Liver (tissue), 9 donors: ENCODE data around the gene FOLR1. TPM values are rescaled to one million over a fixed set of nuclear protein-coding genes. Genes with fewer than 3 reads are reported as not detected.

ENCODE experiments used
- DNase-seq: peaks from one replicate; pipeline ENCODE4 v3.0.0-alpha.2; 2017; ENCODE audit warnings: low spot score
- H3K27ac ChIP-seq, 2 donors: one replicate each; pipeline ENCODE4 v1.7.0; 2013; ENCODE audit warnings: inconsistent platforms in 2 of 2, low read length in 2 of 2, control low read depth in 1 of 2, low read depth in 1 of 2, mild to moderate bottlenecking in 1 of 2
- H3K27me3 ChIP-seq, 4 donors: one replicate each; pipeline versions ENCODE4 v1.6.1 to v1.7.0; 2013; ENCODE audit warnings: low read length in 3 of 4, inconsistent platforms in 1 of 4, mild to moderate bottlenecking in 1 of 4, moderate library complexity in 1 of 4; ENCODE audit not compliant: control insufficient read depth in 4 of 4, insufficient read depth in 4 of 4
- H3K36me3 ChIP-seq, 4 donors: one replicate each; pipeline versions ENCODE4 v1.6.1 to v1.7.0; 2013; ENCODE audit warnings: low read length in 3 of 4, mild to moderate bottlenecking in 3 of 4, low read depth in 1 of 4, moderate library complexity in 1 of 4; ENCODE audit not compliant: control insufficient read depth in 4 of 4, insufficient read depth in 3 of 4
- H3K4me1 ChIP-seq, 4 donors: one replicate each; pipeline versions ENCODE4 v1.6.1 to v1.7.0; 2013; ENCODE audit warnings: low read length in 3 of 4, mild to moderate bottlenecking in 3 of 4, moderate library complexity in 1 of 4; ENCODE audit not compliant: control insufficient read depth in 4 of 4, insufficient read depth in 4 of 4
- H3K4me3 ChIP-seq, 3 donors: one replicate each; pipeline versions ENCODE4 v1.6.1 to v1.7.0; 2013; ENCODE audit warnings: low read length in 3 of 3, control low read depth in 1 of 3, low read depth in 1 of 3, mild to moderate bottlenecking in 1 of 3
- H3K9ac ChIP-seq, 2 donors: one replicate each; pipeline ENCODE4 v1.7.0; 2013; ENCODE audit warnings: low read length in 2 of 2, mild to moderate bottlenecking in 2 of 2, moderate library complexity in 2 of 2, control low read depth in 1 of 2, low read depth in 1 of 2
- H3K9me3 ChIP-seq, 4 donors: one replicate each; pipeline versions ENCODE4 v1.6.1 to v1.7.0; 2013; ENCODE audit warnings: low read length in 3 of 4; ENCODE audit not compliant: control insufficient read depth in 4 of 4
- EGR1 ChIP-seq, 2 donors: IDR thresholded peaks; 2 replicates each; pipeline ENCODE4 v1.6.1; 2016 to 2018; ENCODE audit warnings: antibody characterized with exemption in 2 of 2, low read depth in 2 of 2
- FOXA1 ChIP-seq: IDR thresholded peaks from 2 replicates; pipeline ENCODE4 v1.6.1; 2016; ENCODE audit warnings: antibody characterized with exemption
- FOXA2 ChIP-seq: IDR thresholded peaks from 2 replicates; pipeline ENCODE4 v1.6.1; 2016; ENCODE audit warnings: antibody characterized with exemption
- HNF4A ChIP-seq, 2 donors: conservative IDR thresholded peaks; 2 replicates each; pipeline ENCODE4 v1.6.1; 2016; ENCODE audit warnings: antibody characterized with exemption in 2 of 2, mild to moderate bottlenecking in 2 of 2
- JUND ChIP-seq, 2 donors: IDR thresholded peaks; 2 replicates each; pipeline ENCODE4 v1.6.1; 2016; ENCODE audit warnings: antibody characterized with exemption in 2 of 2
- RXRA ChIP-seq, 2 donors: IDR thresholded peaks; 2 replicates each; pipeline ENCODE4 v1.6.1; 2017 to 2018; ENCODE audit warnings: antibody characterized with exemption in 2 of 2, mild to moderate bottlenecking in 1 of 2
- SP1 ChIP-seq: IDR thresholded peaks from 2 replicates; pipeline ENCODE4 v1.6.1; 2018; ENCODE audit warnings: antibody characterized with exemption, mild to moderate bottlenecking
- TAF1 ChIP-seq: conservative IDR thresholded peaks from 2 replicates; pipeline ENCODE4 v1.6.1; 2016; ENCODE audit warnings: antibody characterized with exemption, mild to moderate bottlenecking
- WGBS: extraction: QIAGEN DNeasy Blood & Tissue Kit; methylation state at CpG from one replicate; pipeline ENCODE4 v1.1.7; 2013; 5-methylcytosine and 5-hydroxymethylcytosine counted together
- polyA plus RNA-seq, 2 donors: library from polyadenylated mRNA; stranded (reverse) in 1 of 2; unstranded in 1 of 2; fragments of 200-250 nt in 1 of 2; fragments of >200 nt in 1 of 2; fragmentation: Nextera tagmentation in 1 of 2; extraction: Ambion mirVana in 1 of 2; gene quantifications; one replicate each; pipeline versions ENCODE4 v1.2.1 to v1.2.3, GENCODE V29; 2013 to 2015
- total RNA-seq, 2 donors: library from RNA; depleted of rRNA; stranded (reverse); fragments of >200 nt; gene quantifications; one replicate each; pipeline ENCODE4 v1.2.3, GENCODE V29; 2014
- TF ChIP-seq, protein P1 (sequence below): IDR thresholded peaks from 2 replicates; pipeline ENCODE4 v1.6.1; 2016; ENCODE audit warnings: antibody characterized with exemption
- TF ChIP-seq, protein P2 (sequence below): IDR thresholded peaks from 2 replicates; pipeline ENCODE4 v1.6.1; 2016; ENCODE audit warnings: antibody characterized with exemption
- TF ChIP-seq, protein P3 (sequence below): IDR thresholded peaks from 2 replicates; pipeline ENCODE4 v1.6.1; 2016; ENCODE audit warnings: antibody characterized with exemption, mild to moderate bottlenecking
- TF ChIP-seq, protein P4 (sequence below): fragments of 150-350 bp; IDR thresholded peaks from 2 replicates; pipeline ENCODE4 v1.5.1; 2017; ENCODE audit warnings: improper control_type of control experiment, low read depth, low read length; ENCODE audit not compliant: missing input control
- donor health status: healthy.
- donor health status: healthy.
- donor health status: healthy.
- donor health status: healthy.
- donor health status: healthy.

Gene FOLR1
- total and polyA plus RNA-seq, 4 donors, result 0.06 to 0.21 (median 0.09) TPM; not detected in 1

DNA sequence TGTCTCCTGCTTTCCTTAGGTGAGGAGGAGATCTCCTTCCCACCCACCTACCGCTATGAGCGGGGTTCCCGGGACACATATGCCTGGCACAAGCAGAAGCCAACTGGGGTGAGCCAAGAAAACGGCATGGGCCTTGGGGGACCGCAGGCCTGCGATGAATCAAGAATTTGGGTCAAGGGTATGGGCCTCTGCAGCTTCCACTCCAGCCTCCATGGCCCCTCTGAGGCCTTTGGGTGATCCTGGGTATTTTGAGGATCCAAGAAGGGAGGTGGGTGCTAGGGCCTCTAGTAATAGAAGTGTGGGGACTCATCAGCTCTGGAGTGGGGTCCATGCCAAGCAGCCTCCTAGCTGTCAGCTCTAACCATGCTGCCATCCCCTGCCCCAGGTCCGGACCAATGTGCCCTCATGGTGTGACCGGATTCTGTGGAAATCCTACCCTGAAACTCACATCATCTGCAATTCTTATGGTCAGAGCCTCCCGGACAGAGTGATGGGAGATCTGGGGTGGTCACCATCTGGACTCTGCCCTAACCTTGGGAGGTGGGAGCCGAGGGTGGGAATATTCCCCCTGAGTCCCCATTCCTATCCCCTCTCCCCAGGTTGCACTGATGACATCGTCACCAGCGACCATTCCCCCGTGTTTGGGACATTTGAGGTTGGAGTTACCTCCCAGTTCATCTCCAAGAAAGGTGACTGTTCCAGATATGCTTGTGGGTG, 41.3 kb downstream of the FOLR1 start:
- TF ChIP-seq, protein P1, sequence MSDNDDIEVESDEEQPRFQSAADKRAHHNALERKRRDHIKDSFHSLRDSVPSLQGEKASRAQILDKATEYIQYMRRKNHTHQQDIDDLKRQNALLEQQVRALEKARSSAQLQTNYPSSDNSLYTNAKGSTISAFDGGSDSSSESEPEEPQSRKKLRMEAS, result no peak
- TF ChIP-seq, protein P2, sequence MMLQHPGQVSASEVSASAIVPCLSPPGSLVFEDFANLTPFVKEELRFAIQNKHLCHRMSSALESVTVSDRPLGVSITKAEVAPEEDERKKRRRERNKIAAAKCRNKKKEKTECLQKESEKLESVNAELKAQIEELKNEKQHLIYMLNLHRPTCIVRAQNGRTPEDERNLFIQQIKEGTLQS, result no peak
- TF ChIP-seq SP1 (no peak), FOXA2 (no peak), EGR1 (IDR thresholded peaks at IDR 0.05; ENCODE audit: low read depth in 2 of 2) (no peak)
- TF ChIP-seq, protein P3, sequence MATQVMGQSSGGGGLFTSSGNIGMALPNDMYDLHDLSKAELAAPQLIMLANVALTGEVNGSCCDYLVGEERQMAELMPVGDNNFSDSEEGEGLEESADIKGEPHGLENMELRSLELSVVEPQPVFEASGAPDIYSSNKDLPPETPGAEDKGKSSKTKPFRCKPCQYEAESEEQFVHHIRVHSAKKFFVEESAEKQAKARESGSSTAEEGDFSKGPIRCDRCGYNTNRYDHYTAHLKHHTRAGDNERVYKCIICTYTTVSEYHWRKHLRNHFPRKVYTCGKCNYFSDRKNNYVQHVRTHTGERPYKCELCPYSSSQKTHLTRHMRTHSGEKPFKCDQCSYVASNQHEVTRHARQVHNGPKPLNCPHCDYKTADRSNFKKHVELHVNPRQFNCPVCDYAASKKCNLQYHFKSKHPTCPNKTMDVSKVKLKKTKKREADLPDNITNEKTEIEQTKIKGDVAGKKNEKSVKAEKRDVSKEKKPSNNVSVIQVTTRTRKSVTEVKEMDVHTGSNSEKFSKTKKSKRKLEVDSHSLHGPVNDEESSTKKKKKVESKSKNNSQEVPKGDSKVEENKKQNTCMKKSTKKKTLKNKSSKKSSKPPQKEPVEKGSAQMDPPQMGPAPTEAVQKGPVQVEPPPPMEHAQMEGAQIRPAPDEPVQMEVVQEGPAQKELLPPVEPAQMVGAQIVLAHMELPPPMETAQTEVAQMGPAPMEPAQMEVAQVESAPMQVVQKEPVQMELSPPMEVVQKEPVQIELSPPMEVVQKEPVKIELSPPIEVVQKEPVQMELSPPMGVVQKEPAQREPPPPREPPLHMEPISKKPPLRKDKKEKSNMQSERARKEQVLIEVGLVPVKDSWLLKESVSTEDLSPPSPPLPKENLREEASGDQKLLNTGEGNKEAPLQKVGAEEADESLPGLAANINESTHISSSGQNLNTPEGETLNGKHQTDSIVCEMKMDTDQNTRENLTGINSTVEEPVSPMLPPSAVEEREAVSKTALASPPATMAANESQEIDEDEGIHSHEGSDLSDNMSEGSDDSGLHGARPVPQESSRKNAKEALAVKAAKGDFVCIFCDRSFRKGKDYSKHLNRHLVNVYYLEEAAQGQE, result no peak
- TF ChIP-seq, protein P4, sequence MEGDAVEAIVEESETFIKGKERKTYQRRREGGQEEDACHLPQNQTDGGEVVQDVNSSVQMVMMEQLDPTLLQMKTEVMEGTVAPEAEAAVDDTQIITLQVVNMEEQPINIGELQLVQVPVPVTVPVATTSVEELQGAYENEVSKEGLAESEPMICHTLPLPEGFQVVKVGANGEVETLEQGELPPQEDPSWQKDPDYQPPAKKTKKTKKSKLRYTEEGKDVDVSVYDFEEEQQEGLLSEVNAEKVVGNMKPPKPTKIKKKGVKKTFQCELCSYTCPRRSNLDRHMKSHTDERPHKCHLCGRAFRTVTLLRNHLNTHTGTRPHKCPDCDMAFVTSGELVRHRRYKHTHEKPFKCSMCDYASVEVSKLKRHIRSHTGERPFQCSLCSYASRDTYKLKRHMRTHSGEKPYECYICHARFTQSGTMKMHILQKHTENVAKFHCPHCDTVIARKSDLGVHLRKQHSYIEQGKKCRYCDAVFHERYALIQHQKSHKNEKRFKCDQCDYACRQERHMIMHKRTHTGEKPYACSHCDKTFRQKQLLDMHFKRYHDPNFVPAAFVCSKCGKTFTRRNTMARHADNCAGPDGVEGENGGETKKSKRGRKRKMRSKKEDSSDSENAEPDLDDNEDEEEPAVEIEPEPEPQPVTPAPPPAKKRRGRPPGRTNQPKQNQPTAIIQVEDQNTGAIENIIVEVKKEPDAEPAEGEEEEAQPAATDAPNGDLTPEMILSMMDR, result no peak
- no peak for DNase-seq
- Histone ChIP-seq H3K27me3 (no peaks in the 10 kb centered on the region), H3K9ac (no peak overlapping the region), H3K9me3 (no peaks in the 10 kb centered on the region), H3K4me3 (no peak overlapping the region), H3K27ac (no peak overlapping the region), H3K36me3 (peaks cover 24 to 91% (median 46%) of the 10 kb centered on the region in 4 donors), H3K4me1 (no peaks in the 10 kb centered on the region)
- 96% methylated on average over 13 of the region's 13 CpGs for WGBS

DNA sequence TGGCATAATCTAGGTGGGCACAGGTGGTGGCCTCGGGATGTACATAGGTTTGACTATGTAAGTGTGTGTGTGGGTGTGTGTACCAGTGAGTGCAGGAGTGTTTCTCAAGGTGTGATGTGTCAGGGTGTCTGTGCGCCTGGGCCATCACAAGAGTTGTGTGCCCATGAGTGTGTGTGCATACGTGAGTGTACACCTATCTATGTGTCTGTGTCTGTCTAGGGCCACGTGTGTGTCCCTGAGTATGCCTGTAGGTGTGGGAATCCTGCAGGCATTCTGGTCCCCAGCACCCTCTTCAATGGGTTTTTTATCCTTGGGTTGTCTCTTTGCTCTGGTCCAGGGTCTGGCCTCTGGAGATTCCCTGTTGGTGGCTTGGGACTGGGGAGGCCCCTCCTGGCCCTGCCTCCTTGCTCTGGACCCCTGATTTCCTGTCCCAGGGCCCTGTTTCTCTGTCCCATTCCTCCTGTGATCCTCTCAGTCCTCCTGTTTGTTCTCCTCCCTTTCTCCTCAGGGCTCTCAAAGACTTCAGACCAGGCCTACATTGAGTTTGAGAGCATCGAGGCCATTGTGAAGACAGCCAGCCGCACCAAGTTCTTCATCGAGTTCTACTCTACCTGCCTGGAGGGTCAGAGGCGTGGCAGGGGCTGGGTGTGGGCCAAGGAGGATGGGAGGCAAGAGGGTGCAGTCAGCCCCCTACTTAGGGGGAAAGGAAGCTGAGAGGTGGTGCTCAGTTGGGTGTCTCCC, 42.0 kb downstream of the FOLR1 start:
- no peaks in the 10 kb centered on the region for H3K27me3 ChIP-seq
- H3K36me3 ChIP-seq, result peaks cover 22 to 85% (median 43%) of the 10 kb centered on the region in 4 donors
- H3K27ac ChIP-seq, result no peak overlapping the region
- no peak overlapping the region for H3K4me3 ChIP-seq
- H3K4me1 ChIP-seq, result peaks cover 0 to 6% (median 1%) of the 10 kb centered on the region in 4 donors
- no peaks in the 10 kb centered on the region for H3K9me3 ChIP-seq
- no peak overlapping the region for H3K9ac ChIP-seq
- 93% methylated on average over 8 of the region's 8 CpGs for WGBS
- TF ChIP-seq, protein P2, result no peak
- no peak for TF ChIP-seq HNF4A (conservative IDR thresholded peaks at IDR 0.05)
- no peak for TF ChIP-seq TAF1
- no peak for TF ChIP-seq FOXA1
- no peak for TF ChIP-seq RXRA (IDR thresholded peaks at IDR 0.05)
- TF ChIP-seq, protein P1, result no peak
- no peak for TF ChIP-seq FOXA2
- TF ChIP-seq JUND (IDR thresholded peaks at IDR 0.05), result no peak
- DNase-seq, result no peak
